HG02588 (cell line): Measurements from ENCODE around the gene PAQR7.
"Not testable (repeated sequence)": the region's sequence is repeated elsewhere in the genome, so short reads cannot be mapped to it uniquely, and the experiment has no call there.

Source experiments
- ATAC-seq: cut with Tn5 transposase; IDR thresholded peaks from one replicate; pipeline ENCODE4 v1.9.1; 2021; ENCODE audit warnings: mild to moderate bottlenecking, moderate library complexity; ENCODE audit not compliant: unreplicated experiment

Gene PAQR7

GRCh38 chr1:25854554-25854953 is 21.0 kb downstream of the PAQR7 start:
- ATAC-seq, result no peak

- no peak for ATAC-seq
Measured at GRCh38 chr1:25848531-25848930, 27.0 kb downstream of the PAQR7 start.

- no peak for ATAC-seq
Measured at GRCh38 chr1:25847929-25848328, 27.6 kb downstream of the PAQR7 start.

DNA sequence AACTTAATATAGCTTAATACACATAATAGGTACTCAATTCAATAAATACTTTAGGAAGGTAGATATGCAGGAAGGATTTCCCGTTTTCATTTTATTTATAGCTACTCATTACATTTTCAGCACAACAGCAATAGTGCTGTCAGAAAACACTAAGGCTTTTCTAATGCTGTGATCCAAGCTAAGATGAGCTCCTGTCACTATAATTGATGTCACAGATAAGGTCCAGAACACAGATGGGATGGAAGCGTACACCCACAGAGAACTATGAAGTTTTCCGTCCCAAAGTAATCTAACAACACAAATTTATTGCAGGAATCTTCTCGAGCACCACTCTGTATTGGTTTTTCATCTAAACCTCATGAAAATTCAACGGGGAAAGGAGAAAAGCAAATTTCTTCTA is 29.8 kb downstream of the PAQR7 start:
- ATAC-seq, result no peak

DNA sequence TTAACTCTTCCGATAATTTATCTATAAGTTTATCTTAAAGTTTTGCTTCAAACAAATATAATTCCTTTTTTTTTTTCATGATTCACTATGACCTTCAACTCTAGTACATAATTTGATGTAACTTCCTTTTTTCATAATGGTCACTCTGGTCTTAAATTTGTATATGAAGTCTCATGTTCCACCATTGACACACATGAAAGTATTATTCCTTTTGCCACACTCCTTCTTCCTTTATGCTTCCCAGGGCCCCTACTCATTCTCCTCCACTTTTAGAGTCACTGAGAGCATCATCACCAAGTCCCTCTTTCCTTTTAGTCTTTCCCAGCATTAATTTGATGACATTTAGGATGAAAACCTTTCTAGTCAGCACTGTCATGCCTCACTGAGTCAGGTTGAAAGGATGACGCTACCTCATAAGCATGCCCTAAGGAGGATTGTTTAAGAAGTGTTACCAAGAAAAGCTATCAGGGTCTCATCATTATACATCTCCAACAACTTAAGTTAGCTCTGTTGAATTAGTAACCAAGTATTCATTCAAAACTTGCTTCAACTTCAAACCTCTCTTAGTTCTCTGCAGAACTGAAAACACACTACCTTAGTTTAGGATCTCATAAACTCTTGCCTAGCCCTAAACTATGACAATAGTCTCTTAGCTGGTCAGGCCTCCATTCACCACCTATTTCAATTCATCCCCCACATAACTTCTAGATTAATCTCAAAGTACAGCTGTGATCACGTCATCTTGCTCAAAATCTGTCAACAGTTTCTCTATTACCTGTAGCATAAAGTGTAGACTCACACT is 30.8 kb downstream of the PAQR7 start:
- no peak for ATAC-seq

DNA sequence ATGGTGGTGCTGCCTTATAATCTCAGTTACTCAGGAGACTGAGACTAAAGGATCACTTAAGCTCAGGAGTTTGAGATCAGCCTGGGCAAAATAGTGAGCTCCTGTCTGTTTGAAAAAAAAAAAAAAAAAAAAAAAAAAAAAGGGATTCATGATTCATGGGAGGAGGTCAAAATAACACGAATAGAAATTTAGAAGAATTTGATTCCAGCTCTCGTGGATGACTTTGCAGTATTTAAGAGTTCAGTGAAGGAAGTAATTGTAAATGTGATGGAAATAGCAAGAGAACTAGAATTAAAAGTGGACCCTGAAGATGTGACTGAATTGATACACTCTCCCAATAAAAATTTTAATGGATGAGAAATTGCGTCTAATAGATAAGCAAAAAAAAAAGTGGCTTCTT is 32.0 kb downstream of the PAQR7 start:
- no peak for ATAC-seq

GRCh38 chr1:25839808-25840207 is 35.7 kb downstream of the PAQR7 start:
- ATAC-seq, result not testable (repeated sequence)

DNA sequence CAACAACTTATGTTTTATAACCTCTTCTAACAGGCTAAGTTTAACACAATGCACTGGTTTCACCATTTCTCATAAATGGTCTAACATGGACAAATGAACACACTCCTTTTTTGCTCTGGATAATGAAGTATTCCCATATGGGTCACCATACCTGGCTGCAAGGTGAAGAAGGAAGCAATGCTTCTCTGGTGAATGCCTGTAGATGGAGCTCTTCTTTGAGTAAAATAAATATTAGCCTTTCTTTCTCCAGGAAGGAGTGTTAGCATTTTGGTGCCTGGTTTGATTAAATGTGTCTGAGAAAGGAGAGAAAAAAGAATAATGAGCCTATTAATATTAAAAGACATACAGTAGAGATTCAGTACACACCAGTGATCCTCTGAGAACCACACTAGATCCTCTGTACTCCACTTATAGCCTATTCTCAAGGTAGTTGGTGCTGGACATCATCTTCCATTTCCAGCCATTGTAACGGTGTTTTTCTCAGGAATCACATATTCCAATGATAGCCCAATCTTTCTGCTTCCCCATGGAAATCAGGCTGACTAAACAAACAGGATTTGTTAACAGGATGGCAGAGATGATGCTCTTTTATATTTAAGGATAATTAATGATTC is 38.1 kb downstream of the PAQR7 start:
- ATAC-seq, result no peak

DNA sequence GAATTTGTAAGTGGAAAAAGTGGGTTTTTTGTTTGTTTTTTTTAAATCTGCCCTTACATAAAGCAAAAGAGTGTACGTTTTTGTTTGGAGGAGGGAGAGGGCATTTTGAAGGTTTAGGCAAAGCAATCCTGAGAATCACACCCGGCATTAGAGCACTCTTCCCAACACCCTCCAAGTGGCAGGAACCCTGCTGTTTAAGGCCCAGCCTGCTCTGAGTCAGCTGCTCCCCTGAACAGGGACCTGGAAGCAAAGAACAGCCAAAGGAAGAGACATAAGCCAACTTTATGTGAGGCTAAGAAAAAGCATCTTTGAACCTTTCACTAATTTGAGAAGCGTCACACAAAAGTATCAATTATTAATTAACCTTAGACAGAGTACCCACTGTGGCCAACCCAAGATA is 38.8 kb downstream of the PAQR7 start:
- ATAC-seq, result no peak

DNA sequence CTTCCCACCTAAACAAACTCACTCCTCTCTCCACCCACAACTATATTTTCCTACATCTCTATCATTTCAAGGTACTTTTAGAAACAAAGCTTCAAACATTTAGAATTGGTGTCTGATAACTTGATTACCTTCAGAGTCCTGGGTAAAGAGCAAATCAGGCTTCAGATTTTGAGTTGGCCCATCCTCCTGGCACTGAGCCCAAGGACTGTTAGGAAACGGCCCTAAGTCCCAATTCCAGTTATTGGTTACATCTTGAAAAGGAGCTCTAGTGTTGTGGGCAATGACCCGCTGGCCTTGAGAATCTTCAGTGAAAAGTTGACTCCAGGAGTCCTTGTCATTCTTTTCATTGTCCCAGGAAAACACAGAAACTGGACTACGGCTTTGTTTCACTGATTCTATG is 40.6 kb downstream of the PAQR7 start:
- no peak for ATAC-seq

DNA sequence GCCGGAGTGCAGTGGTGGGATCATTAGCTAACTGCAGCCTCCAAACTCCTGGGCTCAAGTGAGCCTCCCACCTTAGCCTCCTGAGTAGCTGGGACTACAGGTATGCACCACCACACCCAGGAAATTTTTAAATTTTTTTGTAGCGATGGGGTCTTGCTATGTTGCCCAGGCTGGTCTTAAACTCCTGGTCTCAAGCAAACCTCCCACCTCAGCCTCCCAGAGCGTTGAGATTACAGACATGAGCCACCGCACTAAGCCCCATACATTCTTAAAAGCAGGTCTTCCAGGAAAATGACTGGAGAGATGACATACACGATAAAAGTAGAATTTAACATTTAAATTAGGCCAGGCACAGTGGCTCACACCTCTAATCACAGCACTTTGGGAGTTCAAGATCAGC is 42.4 kb downstream of the PAQR7 start:
- no peak for ATAC-seq

GRCh38 chr1:25832336-25833037 is 43.0 kb downstream of the PAQR7 start:
- no peak for ATAC-seq

DNA sequence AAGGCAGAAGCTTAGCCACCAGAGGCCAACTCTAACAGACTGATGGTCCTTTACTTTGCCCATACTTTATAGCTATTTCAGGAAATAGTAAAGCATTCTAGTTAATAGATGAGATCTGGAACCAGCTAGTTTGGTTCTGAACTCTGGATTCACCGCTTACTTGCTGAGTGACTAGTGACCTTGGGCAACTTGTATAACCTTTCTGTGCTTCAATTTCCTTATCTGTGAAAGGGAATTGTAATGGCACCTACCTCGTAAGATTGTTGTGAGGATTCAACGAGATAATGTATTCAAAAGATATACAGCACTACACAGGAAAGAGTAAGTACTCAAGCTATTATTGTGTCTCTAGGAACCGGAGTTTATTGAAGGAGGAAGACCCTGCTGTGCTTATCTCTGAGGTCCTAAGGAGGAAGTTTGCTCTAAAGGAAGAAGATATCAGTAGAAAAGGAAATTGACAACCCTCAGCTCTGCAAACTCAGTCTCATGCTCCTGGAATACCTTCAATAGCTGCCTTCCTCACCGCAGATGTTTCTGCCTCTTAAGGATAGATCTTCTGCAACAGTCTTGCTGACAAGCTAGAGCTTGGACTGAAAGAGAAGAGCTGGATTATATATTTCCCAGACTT is 43.8 kb downstream of the PAQR7 start:
- no peak for ATAC-seq

GRCh38 chr1:25829046-25829445 is 46.5 kb downstream of the PAQR7 start:
- ATAC-seq, result no peak

GRCh38 chr1:25828491-25828890 is 47.0 kb downstream of the PAQR7 start:
- ATAC-seq, result no peak

DNA sequence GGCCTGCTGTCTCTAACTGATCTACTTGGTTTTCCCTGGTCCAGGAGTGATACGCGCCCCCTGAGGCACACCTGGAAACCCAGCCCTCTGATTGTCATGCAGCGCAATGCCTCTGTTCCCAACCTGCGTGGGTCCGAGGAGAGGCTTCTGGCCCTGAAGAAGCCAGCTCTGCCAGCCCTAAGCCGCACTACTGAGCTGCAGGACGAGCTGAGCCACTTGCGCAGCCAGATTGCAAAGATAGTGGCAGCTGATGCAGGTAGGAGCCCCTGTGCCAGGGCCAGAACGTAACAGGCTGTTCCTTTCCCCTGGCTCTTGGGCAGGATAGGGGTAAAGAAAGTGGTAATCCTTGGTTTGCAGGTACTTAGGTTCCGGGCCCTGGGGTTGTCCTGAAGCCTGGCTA is 48.9 kb downstream of the PAQR7 start:
- no peak for ATAC-seq

GRCh38 chr1:25825605-25826004 is 49.9 kb downstream of the PAQR7 start:
- no peak for ATAC-seq

GRCh38 chr1:25821630-25822091 is 53.8 kb downstream of the PAQR7 start:
- ATAC-seq, result no peak

DNA sequence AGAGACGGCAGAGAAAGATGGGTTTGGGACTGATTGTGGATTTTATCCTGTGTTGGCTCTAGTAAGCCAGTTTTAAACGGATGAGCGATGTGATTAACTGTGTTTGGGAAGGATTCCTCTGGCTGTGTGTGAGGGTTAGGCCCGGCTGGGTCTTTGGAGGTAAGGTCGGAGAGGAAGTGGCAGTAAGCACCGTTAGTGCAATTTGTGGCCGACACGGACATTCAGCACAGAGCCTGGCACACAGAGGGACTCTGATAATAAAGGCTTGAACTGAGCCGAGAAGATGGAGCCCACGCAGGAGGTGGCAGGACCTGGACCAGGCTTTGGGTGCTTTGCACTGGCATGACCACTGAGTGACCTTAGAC is 54.4 kb downstream of the PAQR7 start:
- no peak for ATAC-seq

DNA sequence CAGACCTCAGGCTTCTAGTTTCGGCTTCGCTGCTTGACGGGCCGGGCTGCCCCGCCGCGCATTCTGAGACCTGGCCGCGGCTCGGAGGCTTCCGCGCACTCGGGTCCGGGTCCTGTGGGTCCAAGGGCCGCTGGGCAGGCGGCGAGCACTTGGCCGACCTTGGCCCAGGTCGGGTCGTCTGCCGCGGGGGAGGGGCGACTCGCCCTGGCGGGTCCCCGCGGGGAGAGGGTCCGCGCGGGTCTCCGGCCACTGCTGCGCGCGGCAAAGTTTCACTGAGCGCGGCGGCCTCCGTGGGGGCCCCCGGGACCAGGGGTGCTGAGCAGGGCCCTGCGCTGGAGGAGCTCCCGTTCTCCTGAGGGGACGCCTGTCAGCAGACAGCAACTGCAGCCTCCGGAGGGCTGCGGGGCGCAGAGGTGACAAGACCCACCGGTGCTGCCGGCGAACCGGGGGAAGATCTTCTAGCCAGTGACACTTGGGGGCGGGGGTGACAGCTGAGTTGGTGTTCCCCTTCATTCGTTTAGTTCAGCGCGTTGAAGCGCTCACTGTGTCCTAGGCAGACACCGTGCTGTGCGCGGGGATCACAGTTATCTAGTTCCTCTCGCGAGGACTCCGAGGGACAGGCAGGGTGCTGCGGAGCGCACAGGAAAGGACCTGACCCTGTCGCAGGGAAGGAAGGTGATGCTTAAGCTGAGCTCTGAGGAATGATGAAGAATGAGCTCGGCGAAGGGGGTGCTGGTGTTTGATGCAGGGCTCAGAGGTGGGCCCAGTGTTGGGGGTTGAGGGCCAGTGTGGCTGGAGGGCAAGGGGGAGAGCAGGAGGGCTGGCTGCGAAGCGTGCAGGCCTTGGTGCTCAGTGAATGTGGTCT is 55.0 kb downstream of the PAQR7 start:
- ATAC-seq, result peak; percentile 35
